HG02981 (cell line): ENCODE results near the gene FLVCR1.

ENCODE experiments used
- ATAC-seq: cut with Tn5 transposase; IDR thresholded peaks from one replicate; pipeline ENCODE4 v1.9.1; 2021; ENCODE audit warnings: mild to moderate bottlenecking, moderate library complexity; ENCODE audit not compliant: unreplicated experiment

The FLVCR1 gene

DNA sequence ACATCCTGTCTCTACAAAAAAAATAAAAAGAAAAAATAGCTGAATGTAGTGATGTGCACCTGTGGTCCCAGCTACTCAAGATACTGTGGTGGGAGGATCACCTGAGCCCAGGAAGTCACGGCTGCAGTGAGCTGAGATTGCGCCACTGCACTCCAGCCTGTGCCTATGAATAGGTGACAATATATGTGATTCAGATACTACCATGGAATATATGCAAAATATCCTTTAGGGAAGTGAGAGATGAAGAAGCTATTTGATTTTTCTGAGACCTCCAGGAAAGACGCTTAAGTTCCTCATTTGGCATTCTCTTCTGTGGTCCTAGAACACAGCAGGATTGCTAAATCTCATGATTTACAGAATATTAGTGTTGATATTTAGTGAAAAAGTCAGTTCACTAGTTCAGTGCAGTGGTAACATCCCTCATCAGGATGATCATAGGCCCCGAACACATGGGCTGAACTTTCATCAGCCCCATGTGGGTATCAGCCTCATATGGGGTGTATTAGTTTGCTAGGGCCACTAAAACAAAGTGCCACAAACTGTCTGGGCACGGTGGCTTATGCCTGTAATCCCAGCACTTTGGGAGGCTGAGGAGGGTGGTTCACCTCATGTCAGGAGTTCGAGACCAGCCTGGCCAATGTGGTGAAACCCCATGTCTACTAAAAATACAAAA, 86.3 kb downstream of the FLVCR1 start:
- ATAC-seq, result no peak

DNA sequence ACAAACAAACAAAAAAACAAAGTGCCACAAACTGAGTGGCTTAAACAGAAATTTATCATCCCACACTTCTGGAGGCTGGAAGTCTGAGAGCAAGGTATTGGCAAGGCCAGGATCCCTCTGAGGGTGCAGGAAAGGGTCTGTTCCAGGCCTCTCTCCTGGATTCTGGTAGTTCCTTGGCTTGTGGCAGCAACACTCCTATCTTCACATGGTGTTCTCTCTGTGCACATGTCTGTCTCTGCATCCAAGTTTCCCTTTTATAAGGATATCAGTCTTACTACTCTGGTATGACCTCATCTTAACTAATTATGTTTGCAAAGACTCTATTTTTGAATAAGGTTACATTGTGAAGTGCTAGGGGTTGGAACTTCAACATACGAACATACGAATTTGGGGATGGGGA, 87.0 kb downstream of the FLVCR1 start:
- no peak for ATAC-seq

DNA sequence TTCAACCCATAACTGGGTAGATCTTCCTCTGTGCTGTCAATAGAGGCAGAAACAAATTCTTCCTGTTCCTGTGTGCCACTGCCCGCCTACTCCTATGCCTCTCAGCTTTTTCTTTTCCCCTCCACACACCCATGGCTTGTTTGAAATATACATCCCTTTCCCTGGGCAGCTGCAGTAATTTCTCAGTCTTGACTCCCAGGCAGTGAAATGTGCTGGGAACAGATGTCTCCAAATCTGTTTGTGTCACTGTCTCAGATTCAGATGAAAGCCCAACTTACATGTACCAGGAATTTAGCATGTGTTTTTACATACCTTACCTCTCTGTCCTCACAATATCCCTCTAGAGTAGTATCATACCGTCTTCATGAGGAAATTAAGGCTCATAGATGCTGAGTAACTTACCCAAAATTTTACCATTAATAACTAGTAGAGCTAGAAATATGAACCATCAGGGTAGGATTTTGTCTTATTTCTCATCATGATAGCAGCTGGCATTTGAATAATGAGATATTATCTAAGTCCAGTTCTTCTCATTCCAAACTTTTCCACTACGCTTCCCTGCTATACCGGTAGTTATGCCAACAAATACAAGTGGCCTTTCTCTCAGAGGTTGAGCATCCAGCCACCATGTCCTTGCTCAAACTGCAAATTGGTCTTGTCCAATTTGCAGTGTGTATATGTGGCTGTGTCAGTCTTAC, 87.5 kb downstream of the FLVCR1 start:
- no peak for ATAC-seq

DNA sequence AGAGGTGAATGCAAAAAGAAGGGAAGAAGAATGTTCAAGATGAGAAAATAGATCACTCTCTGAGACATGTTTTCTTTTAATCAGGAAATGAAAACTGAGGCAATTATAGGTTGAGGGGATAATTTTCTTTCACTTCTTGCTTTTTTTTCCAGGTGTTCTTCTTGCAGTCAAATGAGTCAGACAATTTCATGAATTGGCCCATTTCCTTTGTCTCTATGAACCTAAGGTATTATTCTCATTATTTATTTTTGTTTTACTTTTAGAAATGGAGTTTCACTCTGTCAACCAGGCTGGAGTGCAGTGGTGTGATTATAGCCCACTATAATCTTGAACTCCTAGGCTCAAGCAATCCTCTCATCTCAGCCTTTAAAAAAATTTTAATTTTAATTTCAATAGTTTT, 88.8 kb downstream of the FLVCR1 start:
- no peak for ATAC-seq
